ENCODE data around the gene CBY1.
"Not testable (repeated sequence)": the region's sequence is repeated elsewhere in the genome, so short reads cannot be mapped to it uniquely, and the experiment has no call there.

Gene CBY1

DNA sequence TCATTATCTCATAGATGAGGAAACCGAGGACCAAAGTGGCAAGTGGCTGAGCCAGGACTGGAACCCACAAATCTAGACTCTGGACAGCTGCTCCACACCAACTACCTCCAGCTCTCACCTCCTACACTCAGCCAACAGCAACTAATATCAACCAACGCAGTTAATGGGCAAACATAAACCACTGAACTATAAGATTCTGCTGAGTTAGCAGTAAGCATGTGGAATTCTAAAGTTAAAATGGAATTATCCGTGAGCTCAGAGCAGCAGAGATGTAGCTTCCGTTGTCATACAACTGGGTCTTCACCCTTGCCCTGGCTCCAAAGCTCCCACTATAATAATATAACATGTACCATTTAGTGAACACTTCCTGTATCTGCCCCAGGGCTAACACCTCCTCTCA lies 27.3 kb upstream of the CBY1 start:
- POLR2A ChIA-PET (ENCODE audit: low non-redundant PET) = no interaction called here
- H3K27ac ChIP-seq = no peak overlapping the region
- TF ChIP-seq, protein P1, sequence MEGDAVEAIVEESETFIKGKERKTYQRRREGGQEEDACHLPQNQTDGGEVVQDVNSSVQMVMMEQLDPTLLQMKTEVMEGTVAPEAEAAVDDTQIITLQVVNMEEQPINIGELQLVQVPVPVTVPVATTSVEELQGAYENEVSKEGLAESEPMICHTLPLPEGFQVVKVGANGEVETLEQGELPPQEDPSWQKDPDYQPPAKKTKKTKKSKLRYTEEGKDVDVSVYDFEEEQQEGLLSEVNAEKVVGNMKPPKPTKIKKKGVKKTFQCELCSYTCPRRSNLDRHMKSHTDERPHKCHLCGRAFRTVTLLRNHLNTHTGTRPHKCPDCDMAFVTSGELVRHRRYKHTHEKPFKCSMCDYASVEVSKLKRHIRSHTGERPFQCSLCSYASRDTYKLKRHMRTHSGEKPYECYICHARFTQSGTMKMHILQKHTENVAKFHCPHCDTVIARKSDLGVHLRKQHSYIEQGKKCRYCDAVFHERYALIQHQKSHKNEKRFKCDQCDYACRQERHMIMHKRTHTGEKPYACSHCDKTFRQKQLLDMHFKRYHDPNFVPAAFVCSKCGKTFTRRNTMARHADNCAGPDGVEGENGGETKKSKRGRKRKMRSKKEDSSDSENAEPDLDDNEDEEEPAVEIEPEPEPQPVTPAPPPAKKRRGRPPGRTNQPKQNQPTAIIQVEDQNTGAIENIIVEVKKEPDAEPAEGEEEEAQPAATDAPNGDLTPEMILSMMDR (conservative IDR thresholded peaks at IDR 0.05; ENCODE audit: low read depth) = no peak
- CTCF ChIA-PET = no interaction called here
- DNase-seq (ENCODE audit: low spot score) = no peak

DNA sequence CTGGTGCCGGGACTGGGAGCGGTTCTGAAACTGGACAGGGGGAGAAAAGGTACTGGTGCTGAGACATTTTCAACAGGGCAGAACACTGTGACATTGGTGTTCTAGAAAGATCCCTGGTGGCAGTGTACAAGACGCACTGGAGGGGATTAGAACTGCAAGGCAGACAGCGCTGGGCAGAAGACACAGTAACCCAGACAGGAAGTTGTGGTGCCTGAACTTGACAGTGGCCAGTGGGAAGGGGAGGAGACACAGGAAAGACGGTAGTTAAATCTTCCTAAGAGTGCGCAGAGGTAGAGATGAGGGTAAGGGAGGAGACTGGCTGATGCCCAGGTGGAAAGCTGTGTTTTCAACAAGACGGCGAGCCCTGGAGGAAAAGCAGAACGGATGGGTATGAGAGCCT lies 24.7 kb upstream of the CBY1 start:
- DNase-seq (ENCODE audit: low spot score) = no peak
- POLR2A ChIA-PET (ENCODE audit: low non-redundant PET) = no interaction called here
- H3K27ac ChIP-seq = no peak overlapping the region
- CTCF ChIA-PET = no interaction called here
- TF ChIP-seq, protein P1 (conservative IDR thresholded peaks at IDR 0.05; ENCODE audit: low read depth) = no peak

DNA sequence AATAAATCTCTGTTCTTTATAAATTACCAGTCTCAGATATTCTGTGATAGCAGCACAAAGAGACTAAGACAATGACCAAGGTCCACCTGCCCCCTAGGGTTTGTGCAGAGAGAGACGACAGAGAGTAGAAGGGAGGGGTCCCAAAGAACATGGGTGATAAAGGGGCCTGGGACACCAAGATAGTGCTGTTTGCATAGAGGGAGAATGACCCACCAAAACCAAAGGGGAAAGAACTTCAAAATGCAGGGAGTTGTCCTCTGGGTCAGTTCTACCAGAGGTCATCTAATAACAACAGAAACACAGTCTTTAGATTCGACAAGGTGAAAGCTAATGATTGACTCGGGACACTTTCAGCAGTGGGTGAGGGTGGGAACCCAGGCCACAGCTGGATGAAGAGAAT lies 23.9 kb upstream of the CBY1 start:
- POLR2A ChIA-PET (ENCODE audit: low non-redundant PET) = no interaction called here
- DNase-seq (ENCODE audit: low spot score) = no peak
- H3K27ac ChIP-seq = no peak overlapping the region
- TF ChIP-seq, protein P1 (conservative IDR thresholded peaks at IDR 0.05; ENCODE audit: low read depth) = no peak
- CTCF ChIA-PET = no interaction called here

DNA sequence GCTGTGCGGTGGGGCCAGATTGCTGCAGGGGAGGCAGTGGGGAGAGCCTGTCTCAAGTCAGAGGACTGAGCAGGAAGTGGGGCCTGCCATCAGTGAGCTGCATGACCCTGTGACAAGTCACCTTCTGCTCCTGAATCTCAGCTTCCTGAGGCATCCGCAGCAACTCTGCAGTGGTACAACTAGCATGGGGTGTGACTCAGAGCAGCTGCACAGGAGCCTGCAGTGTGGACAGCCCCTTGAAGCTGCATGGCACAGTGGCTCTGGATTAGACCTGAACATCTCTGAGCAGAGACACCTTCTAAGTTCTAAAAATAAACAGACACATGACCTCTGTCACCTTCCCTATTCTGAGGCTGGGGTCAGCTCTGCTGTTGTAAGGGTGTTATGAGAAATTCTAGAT lies 18.2 kb upstream of the CBY1 start:
- CTCF ChIA-PET = no interaction called here
- DNase-seq (ENCODE audit: low spot score) = no peak
- POLR2A ChIA-PET (ENCODE audit: low non-redundant PET) = no interaction called here
- no peak overlapping the region for H3K27ac ChIP-seq
- TF ChIP-seq, protein P1 (conservative IDR thresholded peaks at IDR 0.05; ENCODE audit: low read depth) = no peak

DNA sequence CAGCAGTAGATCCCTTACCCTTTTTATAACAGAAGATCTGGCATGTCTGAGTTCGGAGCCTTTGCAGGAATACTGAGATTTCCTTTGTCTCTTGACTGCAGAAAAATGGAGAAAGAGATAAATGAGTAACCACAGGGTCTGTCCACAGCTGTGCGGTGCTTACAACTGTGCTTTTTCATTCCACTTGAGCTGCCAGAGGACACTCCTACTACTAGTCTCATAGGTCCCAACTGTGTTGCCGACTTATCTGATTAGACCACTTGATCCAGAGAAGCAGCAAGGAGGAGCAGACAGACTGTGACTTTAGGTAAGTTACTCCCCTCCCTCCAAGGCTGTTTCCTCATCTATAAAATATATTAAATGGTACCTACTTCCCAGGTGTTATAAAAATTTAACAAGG lies 17.7 kb upstream of the CBY1 start:
- TF ChIP-seq, protein P1 (conservative IDR thresholded peaks at IDR 0.05; ENCODE audit: low read depth) = no peak
- no peak overlapping the region for H3K27ac ChIP-seq
- ChIA-PET POLR2A (ENCODE audit: low non-redundant PET) (no interaction called here), CTCF (no interaction called here)
- no peak for DNase-seq (ENCODE audit: low spot score)

DNA sequence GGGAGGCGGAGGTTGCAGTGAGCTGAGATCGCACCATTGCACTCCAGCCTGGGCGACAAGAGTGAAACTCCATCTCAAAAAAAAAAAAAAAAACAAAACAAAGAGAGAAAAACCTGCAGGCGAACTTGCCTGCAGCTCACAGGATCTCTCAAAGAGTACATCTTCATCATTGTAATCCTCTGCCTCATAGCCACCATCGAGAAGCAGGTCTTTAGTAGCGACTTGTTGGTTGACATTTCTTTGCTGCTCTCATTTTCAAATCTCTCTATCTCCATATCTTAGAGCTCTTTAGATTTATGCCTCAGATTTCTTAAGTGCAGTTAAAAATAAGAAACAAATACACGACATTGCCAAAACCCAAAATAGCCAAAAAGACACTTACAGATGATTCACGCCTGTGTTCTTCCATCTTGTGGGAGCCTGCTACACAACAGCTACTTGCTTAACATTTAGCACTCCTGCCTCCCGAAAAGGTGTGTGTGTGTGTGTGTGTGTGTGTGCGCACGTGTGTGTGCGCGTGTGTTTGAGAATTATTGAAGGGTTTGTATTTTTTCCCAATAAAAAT lies 14.9 kb upstream of the CBY1 start:
- TF ChIP-seq, protein P1 (conservative IDR thresholded peaks at IDR 0.05; ENCODE audit: low read depth) = no peak
- no peak for DNase-seq (ENCODE audit: low spot score)
- H3K27ac ChIP-seq = no peak overlapping the region
- POLR2A ChIA-PET (ENCODE audit: low non-redundant PET) = interaction anchor here (0.5 to 0.7 kb wide), 2 partner anchors 16 to 783 kb away, joined by 4 to 5 read pairs; no protein-coding TSS in a partner anchor
- CTCF ChIA-PET = no interaction called here

DNA sequence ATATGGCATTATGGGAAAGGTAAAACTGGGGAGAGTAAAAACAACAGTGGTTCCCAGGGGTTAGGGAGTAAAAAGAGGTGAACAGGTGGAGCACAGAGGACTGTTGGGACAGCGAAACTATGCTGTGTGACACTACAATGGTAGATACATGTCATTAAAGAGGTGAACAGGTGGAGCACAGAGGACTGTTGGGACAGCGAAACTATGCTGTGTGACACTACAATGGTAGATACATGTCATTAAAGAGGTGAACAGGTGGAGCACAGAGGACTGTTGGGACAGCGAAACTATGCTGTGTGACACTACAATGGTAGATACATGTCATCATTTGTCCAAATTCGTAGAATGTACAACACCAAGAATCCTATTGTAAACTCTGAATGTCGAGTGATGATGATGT lies 12.2 kb upstream of the CBY1 start:
- H3K27ac ChIP-seq; DNase-seq (ENCODE audit: low spot score); POLR2A ChIA-PET (ENCODE audit: low non-redundant PET); CTCF ChIA-PET: not testable (repeated sequence)

All from RWPE1 (cell line).